HG03558 (cell line): ENCODE results near the gene PLXNC1.

Source experiments
- ATAC-seq: cut with Tn5 transposase; IDR thresholded peaks from one replicate; pipeline ENCODE4 v1.9.1; 2021; ENCODE audit warnings: moderate number of reproducible peaks; ENCODE audit not compliant: unreplicated experiment; ENCODE audit errors: extremely low read depth

Gene PLXNC1

GRCh38 chr12:94133964-94134795 is 14.2 kb upstream of the PLXNC1 start:
- ATAC-seq: no peak

GRCh38 chr12:94135896-94136295 is 12.5 kb upstream of the PLXNC1 start:
- ATAC-seq: no peak

GRCh38 chr12:94139816-94140215 is 8.6 kb upstream of the PLXNC1 start:
- no peak for ATAC-seq

DNA sequence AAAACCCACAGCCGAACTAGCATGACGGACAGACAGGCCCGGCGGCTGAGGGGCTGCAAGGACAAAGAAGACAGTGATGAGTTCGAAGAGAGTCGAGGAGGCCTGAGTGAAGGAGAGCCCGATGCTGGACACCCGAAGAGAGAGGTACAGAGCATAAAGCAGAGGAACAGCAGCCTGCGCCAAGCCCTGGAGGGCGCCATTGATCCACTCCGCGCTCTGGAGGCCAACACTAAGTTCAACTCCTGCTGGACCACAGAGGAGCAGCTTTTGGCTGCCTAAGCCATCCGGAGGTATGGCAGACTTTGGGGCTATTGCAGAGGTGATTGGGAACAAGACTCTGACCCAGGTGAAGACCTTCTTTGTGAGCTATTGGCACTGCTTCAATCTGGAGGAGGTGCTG is 7.8 kb upstream of the PLXNC1 start:
- no peak for ATAC-seq

DNA sequence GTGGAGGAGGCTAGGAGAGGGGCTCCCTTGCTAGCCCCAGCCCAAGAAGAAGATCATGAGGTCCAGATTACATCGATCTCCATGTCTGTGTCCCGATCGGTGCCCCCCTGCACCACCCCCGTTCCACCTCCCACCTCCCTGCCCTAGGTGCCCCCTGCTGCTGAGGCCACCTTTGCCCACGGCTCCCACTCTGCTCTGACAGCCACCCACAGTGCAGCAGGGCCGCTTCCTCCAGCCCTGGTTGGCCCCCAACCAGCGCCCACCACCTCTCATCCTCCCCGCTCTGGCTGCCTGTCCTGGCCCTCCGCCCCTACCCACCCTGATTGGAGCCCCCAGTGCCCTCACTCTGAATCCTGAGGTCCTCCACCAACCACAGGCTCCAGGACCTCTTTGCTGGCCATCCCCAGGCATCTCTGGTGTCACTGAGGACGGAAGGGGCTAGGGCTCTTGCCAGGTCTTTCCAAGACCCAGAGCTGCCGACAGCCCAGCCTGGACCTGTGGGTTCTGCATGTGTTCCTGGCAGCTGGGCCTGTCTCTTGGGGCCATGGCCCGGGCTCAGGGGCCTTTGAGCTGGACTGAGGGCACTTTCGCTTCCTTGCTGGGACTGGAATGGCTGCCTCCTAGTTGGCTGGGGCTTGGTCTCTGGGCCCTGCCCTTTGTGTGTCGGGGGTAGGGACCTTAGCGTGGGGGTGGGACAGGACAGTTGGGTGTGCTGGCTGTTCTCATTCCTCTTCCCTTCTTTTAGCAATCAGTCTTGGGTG is 7.2 kb upstream of the PLXNC1 start:
- ATAC-seq: no peak

DNA sequence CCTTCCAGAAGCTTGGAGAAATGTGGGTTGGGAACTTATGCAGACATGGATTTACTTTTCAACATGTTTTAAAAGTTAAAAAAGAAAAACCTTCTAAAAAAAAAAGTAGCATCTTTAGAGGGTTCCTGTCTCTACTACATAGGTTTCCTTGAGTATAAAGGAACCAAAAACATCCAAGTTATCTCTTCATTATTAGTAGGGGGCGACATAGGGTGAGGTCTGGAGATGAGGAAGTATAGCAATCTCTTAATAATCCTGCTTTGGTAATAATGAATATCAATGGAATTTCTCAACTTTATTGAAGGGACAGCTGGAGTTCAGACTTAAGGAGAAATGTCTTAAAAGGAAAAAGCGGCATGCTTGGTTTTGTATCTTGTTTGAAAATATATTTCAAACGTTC is 6.5 kb upstream of the PLXNC1 start:
- ATAC-seq: no peak

- ATAC-seq: no peak
Measured at GRCh38 chr12:94143438-94143837, 4.9 kb upstream of the PLXNC1 start.

DNA sequence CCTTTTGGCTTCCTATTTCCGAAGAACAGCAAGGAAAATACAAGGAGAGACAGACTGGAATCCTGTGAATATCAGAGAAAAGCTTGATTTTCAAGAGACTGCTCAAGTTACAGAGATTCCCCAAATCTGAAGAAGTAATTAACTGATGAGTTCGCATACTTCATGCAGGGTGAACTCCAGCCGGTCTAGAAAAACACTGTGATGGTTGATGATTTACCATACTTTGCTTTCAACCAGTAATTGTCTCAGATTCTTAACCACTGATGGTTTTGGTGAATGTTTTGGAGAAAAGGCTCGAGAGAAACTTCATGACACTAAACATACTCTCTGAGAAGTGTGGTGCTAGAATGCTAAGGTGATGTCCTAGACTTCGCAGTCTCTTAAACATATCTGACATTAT is 4.4 kb upstream of the PLXNC1 start:
- ATAC-seq: no peak

DNA sequence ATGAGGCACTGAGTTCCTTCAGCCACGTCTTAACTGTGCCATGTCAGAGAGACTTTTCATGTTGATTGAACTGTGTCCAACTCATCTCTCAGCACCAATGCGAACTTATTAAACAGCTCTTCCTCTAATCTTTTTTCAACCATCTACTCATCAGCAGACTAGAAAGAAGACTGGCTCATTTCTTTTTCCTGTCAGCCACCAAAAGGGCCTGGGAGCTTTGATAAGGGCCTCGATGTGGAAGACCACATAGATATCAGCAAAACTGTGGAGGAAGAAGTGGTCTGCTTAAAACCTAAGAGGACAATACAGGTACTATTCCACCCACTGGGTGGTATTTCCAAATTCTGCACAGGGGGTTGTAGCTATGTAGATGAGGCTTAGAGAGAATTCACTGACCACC is 3.6 kb upstream of the PLXNC1 start:
- no peak for ATAC-seq

- ATAC-seq: no peak
Measured at GRCh38 chr12:94145191-94145983, 3.0 kb upstream of the PLXNC1 start.

- ATAC-seq: no peak
Measured at GRCh38 chr12:94146166-94146936, 2.0 kb upstream of the PLXNC1 start.

DNA sequence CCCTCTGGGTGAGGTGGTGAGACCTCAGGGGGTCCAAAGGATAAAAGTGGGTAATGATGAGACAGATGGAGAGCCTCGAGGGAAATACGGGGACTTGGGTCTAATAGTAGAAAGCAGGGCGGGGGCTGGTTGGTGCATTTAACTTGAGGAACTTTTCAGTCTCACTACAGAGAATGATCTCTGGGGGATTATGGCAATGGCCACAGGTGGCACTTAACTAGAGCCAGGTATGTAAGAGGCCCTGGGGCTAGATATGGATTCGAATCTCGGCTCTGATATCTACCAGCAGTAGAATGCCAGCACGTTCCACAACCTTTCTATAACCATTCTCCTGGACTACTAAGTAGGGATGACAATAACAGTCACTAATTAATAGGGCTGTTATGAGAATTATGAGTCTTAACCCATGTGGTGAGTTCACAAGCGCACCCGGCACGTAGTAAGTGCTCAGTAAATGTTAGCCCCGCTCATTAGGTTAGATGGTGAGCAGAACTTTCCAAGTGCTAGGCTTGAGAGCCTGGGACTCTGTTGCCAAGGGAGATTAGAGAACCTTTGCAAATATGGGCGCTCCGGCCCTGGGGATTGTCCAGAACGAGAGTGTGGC is 888 bp upstream of the PLXNC1 start:
- ATAC-seq: no peak

- no peak for ATAC-seq
Measured at GRCh38 chr12:94148739-94149118, 352 bp downstream of the PLXNC1 start.

GRCh38 chr12:94149119-94149780 is 873 bp downstream of the PLXNC1 start:
- ATAC-seq: no peak

DNA sequence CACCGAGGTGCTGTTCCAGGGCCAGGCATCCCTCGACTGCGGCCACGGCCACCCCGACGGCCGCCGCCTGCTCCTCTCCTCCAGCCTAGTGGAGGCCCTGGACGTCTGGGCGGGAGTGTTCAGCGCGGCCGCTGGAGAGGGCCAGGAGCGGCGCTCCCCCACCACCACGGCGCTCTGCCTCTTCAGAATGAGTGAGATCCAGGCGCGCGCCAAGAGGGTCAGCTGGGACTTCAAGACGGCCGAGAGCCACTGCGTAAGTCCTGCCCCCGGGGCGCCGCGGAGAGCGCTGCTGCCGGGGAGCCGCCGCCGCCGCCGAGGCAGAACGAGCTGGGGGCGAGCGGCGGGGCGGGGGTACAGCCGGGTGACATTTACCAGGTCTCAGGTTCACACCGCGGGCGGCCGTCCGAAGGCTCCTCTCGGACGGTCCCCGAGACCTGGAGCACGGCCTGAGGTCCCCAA is 1.4 kb downstream of the PLXNC1 start:
- no peak for ATAC-seq

GRCh38 chr12:94150240-94151121 is 2.1 kb downstream of the PLXNC1 start:
- no peak for ATAC-seq

GRCh38 chr12:94151582-94151981 is 3.2 kb downstream of the PLXNC1 start:
- ATAC-seq: no peak
